Gastroesophageal sphincter (tissue), 4 donors: Measurements from ENCODE around the gene ARF1. TPM values are rescaled to one million over a fixed set of nuclear protein-coding genes. Genes with fewer than 3 reads are reported as not detected.

ENCODE experiments used
- ATAC-seq: fragments of 150-250 bp; one replicate; pipeline ENCODE4 v1.9.1; 2016; ENCODE audit warnings: mild to moderate bottlenecking, moderate library complexity
- H3K27ac ChIP-seq, 4 donors: fragments of 200-600 bp; sonication (generic) in 3 of 4; 1 replicate in 3 of 4; 2 replicates in 1 of 4; pipeline ENCODE4 v1.5.1; 2016 to 2019
- H3K27me3 ChIP-seq: fragments of 200-600 bp; sonication (generic); one replicate; pipeline ENCODE4 v1.5.1; 2019
- H3K36me3 ChIP-seq, 2 donors: fragments of 200-600 bp; sonication (generic); one replicate each; pipeline ENCODE4 v1.5.1; 2019; ENCODE audit warnings: control low read depth in 1 of 2
- H3K4me1 ChIP-seq, 3 donors: fragments of 200-600 bp; sonication (generic); 1 replicate in 2 of 3; 2 replicates in 1 of 3; pipeline ENCODE4 v1.5.1; 2016 to 2019; ENCODE audit warnings: control low read depth in 2 of 3
- H3K4me3 ChIP-seq, 2 donors: fragments of 200-600 bp; sonication (generic); one replicate each; pipeline ENCODE4 v1.5.1; 2019; ENCODE audit warnings: mild to moderate bottlenecking in 1 of 2, moderate library complexity in 1 of 2
- H3K9me3 ChIP-seq, 3 donors: fragments of 200-600 bp; sonication (generic); one replicate each; pipeline ENCODE4 v1.5.1; 2017 to 2019; ENCODE audit warnings: control low read depth in 2 of 3
- CTCF ChIP-seq, 4 experiments: fragments of 200-600 bp in 2 of 4; fragments of 450-650 bp in 2 of 4; sonication (generic) in 1 of 4; IDR thresholded peaks; one replicate each; pipeline ENCODE4 v1.5.1; 2017 to 2019; ENCODE audit warnings: antibody characterized with exemption in 4 of 4, mild to moderate bottlenecking in 2 of 4, moderate library complexity in 2 of 4
- EP300 ChIP-seq: sonication (generic); formaldehyde crosslinking; IDR thresholded peaks from one replicate; pipeline ENCODE4 v1.6.1; 2017; ENCODE audit warnings: antibody characterized with exemption, mild to moderate bottlenecking
- POLR2A ChIP-seq, 2 donors: fragments of 450-650 bp; IDR thresholded peaks; one replicate each; pipeline ENCODE4 v1.6.1; 2017; ENCODE audit warnings: antibody characterized with exemption in 2 of 2, mild to moderate bottlenecking in 2 of 2, moderate library complexity in 1 of 2
- POLR2AphosphoS5 ChIP-seq: sonication (generic); formaldehyde crosslinking; IDR thresholded peaks from one replicate; pipeline ENCODE4 v1.6.1; 2017; ENCODE audit warnings: antibody characterized with exemption
- WGBS, 2 donors: methylation state at CpG; one replicate each; pipeline ENCODE4 v1.1.5; 2018; ENCODE audit warnings: low coverage in 1 of 2; 5-methylcytosine and 5-hydroxymethylcytosine counted together
- total RNA-seq, 4 donors: library from RNA; depleted of rRNA; stranded (reverse); fragments of >200 nt; gene quantifications; one replicate each; pipeline ENCODE4 v1.1.0, GENCODE V29; 2016

The ARF1 gene
- total RNA-seq, 4 donors from 2014 or later: 256 to 385 (median 303) TPM

GRCh38 chr1:228065543-228066347 is 16.8 kb upstream of the ARF1 start:
- Histone ChIP-seq H3K27me3 (peaks cover 99% of the 10 kb centered on the region), H3K4me1 (peaks cover 0 to 4% (median 2%) of the 10 kb centered on the region in 3 donors), H3K4me3 (no peak overlapping the region), H3K36me3 (no peaks in the 10 kb centered on the region), H3K27ac (no peak overlapping the region), H3K9me3 (no peaks in the 10 kb centered on the region)
- ATAC-seq: no peak
- WGBS, 2 donors: 80 to 100% methylated on average over 1 to 2 of the region's 15 CpGs
- no peak for TF ChIP-seq CTCF (IDR thresholded peaks at IDR 0.05)
- no peak for TF ChIP-seq POLR2A (IDR thresholded peaks at IDR 0.05)
- no peak for TF ChIP-seq POLR2AphosphoS5

- peaks cover 99% of the 10 kb centered on the region for H3K27me3 ChIP-seq
- TF ChIP-seq EP300: no peak
- TF ChIP-seq POLR2AphosphoS5: no peak
- H3K4me1 ChIP-seq: no peaks in the 10 kb centered on the region
- H3K4me3 ChIP-seq: no peak overlapping the region
- no peaks in the 10 kb centered on the region for H3K36me3 ChIP-seq
- ATAC-seq: no peak
- H3K27ac ChIP-seq: no peak overlapping the region
- 39 to 50% methylated on average over 1 to 3 of the region's 4 CpGs for WGBS, 2 donors
- H3K9me3 ChIP-seq: no peaks in the 10 kb centered on the region
These were observed 16.1 kb upstream of the ARF1 start for GRCh38 chr1:228066416-228066815.

- Histone ChIP-seq H3K36me3 (no peaks in the 10 kb centered on the region), H3K27ac (no peak overlapping the region), H3K4me3 (no peak overlapping the region), H3K27me3 (peaks cover 97% of the 10 kb centered on the region), H3K9me3 (no peaks in the 10 kb centered on the region), H3K4me1 (no peaks in the 10 kb centered on the region)
- 67% methylated on average over 1 of the region's 10 CpGs; no CpG with 5 or more reads in 1 of the 2 donors for WGBS, 2 donors
- no peak for ATAC-seq
- TF ChIP-seq CTCF (IDR thresholded peaks at IDR 0.05) (no peak), POLR2A (IDR thresholded peaks at IDR 0.05) (no peak)
These were observed 15.4 kb upstream of the ARF1 start for GRCh38 chr1:228066891-228067654.

- 62 to 64% methylated on average over 5 to 7 of the region's 7 CpGs for WGBS, 2 donors
- Histone ChIP-seq H3K4me3 (no peak overlapping the region), H3K9me3 (no peaks in the 10 kb centered on the region), H3K4me1 (no peaks in the 10 kb centered on the region), H3K27me3 (peaks cover 94% of the 10 kb centered on the region), H3K27ac (no peak overlapping the region), H3K36me3 (no peaks in the 10 kb centered on the region)
- ATAC-seq: no peak
- TF ChIP-seq POLR2A (IDR thresholded peaks at IDR 0.05): no peak
These were observed 14.1 kb upstream of the ARF1 start for GRCh38 chr1:228068359-228068758.

- 27 to 29% methylated on average over 1 to 2 of the region's 2 CpGs for WGBS, 2 donors
These were observed 12.3 kb upstream of the ARF1 start for GRCh38 chr1:228070173-228070572.

More at GRCh38 chr1:228070173-228070572, 12.3 kb upstream of the ARF1 start:
- ATAC-seq: no peak
- Histone ChIP-seq H3K36me3 (no peaks in the 10 kb centered on the region), H3K27me3 (peaks cover 76% of the 10 kb centered on the region), H3K27ac (no peak overlapping the region), H3K4me1 (no peaks in the 10 kb centered on the region), H3K4me3 (no peak overlapping the region), H3K9me3 (no peaks in the 10 kb centered on the region)
- no peak for TF ChIP-seq POLR2AphosphoS5
- TF ChIP-seq POLR2A (IDR thresholded peaks at IDR 0.05): no peak
- TF ChIP-seq EP300: no peak
- no peak for TF ChIP-seq CTCF (IDR thresholded peaks at IDR 0.05)
